Fibroblast of pulmonary artery (primary cell): ENCODE results near the gene IL26.
"Not testable (repeated sequence)": the region's sequence is repeated elsewhere in the genome, so short reads cannot be mapped to it uniquely, and the experiment has no call there.

Experiments
- DNase-seq: peaks from one replicate; pipeline ENCODE4 v3.0.0-alpha.2; 2010; ENCODE audit warnings: low read depth
- H3K4me3 ChIP-seq: replicated peaks from 2 replicates; pipeline ENCODE4 v1.5.1; 2011; ENCODE audit warnings: low read depth, mild to moderate bottlenecking, control low read depth, low read length, moderate library complexity
- TF ChIP-seq, protein P1 (sequence below): IDR thresholded peaks from 2 replicates; pipeline ENCODE4 v1.5.1; 2011; ENCODE audit warnings: mild to moderate bottlenecking, control low read depth, low read length, inconsistent platforms; ENCODE audit errors: missing control alignments

The IL26 gene

DNA sequence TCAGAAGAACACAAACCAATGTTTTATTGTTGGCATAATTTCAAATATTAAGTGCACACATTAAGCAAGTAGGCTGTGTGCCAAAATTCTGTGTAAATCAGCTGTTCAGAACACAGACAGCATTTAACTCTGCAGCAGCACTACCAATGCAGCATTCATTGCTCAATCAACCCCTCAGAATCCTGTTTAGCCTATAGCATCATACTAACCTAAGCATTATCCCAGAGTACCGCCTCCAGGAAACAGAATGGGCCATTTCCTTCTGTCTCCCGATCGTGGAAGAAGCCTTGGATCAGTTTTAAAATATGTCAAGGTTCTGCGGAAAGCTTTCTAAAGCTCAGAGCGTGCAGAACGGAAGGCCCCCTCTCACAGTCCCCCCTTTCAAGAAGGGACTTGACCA is 3.3 kb downstream of the IL26 start:
- TF ChIP-seq, protein P1, sequence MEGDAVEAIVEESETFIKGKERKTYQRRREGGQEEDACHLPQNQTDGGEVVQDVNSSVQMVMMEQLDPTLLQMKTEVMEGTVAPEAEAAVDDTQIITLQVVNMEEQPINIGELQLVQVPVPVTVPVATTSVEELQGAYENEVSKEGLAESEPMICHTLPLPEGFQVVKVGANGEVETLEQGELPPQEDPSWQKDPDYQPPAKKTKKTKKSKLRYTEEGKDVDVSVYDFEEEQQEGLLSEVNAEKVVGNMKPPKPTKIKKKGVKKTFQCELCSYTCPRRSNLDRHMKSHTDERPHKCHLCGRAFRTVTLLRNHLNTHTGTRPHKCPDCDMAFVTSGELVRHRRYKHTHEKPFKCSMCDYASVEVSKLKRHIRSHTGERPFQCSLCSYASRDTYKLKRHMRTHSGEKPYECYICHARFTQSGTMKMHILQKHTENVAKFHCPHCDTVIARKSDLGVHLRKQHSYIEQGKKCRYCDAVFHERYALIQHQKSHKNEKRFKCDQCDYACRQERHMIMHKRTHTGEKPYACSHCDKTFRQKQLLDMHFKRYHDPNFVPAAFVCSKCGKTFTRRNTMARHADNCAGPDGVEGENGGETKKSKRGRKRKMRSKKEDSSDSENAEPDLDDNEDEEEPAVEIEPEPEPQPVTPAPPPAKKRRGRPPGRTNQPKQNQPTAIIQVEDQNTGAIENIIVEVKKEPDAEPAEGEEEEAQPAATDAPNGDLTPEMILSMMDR, result no peak
- DNase-seq, result peak; percentile 76
- peak overlapping the region; percentile 37 for H3K4me3 ChIP-seq

DNA sequence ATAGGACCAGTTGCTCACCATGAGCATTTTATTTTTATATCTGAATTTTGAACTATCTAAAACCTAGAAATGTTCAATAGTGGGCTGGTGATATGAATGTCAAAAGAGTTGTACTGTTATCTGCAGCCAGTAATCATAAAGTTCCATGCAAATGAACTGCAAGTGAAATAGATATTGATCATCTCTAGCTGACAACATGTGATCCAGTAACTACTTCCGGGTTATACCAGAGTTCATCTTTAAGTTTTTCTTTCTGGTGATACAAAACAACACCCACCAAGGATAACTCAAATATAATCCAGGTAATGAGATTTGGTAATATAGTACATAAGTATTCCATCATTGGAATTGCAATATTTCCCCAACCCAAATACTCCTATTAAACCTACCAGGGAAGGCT is 4.1 kb downstream of the IL26 start:
- no peak for DNase-seq
- no peak overlapping the region for H3K4me3 ChIP-seq
- TF ChIP-seq, protein P1, result no peak

DNA sequence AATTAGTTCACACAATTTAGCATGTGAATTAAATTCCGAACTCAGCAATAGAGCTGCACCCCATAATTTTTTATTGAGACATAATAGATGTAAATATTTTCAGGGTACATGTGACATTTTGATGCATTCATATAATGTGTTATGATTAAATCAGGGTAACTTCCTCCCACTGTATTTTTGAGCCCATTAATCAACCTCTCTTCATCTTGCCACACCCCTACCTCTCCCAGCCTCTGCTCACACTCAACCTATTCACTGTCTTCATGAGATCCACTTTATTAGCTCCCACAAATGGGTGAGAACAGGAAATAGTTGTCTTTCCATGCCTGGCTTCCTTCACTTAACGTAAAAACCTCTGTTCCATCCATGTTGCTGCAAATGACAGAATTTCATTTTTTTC is 14.7 kb downstream of the IL26 start:
- no peak for DNase-seq
- TF ChIP-seq, protein P1, result no peak
- H3K4me3 ChIP-seq, result no peak overlapping the region

DNA sequence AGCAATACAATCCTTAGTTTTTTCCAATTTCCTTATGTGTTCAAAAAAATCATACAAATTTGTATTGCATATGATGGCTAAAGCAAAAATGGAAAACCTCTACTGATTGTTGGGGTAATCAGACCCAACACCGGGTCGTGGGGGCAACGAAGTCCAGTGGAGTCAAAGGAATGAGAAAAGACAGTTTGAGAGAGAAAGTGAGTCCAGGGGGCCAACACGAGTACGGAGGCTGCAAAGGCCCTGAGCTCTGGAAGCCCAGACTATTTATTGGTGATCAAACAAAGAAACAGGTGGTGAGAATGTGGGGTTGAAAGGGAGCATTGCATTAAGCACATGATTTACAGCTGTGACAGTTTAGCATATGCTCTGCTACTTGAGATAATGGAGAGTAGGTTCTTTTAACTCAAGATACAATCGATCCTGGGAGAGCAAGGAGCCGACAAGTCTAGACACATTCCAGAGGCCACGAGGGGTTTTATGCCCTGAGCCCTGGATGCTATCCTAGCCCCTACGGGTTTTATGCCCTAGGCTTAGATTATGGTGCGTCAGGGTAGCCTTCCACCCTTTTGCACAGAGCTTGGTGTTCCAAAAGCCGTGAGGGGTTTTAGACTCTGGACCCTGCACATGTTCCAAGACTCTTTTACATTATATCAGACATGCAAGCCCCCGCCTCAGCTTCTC is 16.4 kb downstream of the IL26 start:
- H3K4me3 ChIP-seq, DNase-seq: not testable (repeated sequence)

DNA sequence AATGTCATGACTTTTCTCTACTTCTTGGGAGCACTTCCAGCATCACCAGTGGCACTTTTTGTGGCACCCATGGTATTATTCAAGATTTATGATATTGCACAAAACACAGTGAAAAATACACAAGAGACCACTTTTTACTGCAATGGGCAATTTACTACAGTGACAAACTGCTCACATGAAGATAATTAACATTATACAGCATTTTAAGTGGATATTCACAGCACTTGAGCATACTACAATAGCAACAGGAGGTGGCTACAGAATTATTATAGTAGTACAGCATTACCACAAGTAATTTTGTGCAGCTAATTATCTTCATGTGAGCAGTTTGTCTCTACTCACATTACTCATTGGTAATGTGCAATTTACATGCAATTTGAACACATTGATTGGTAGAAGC is 18.3 kb downstream of the IL26 start:
- TF ChIP-seq, protein P1, result no peak
- DNase-seq, result no peak
- H3K4me3 ChIP-seq, result no peak overlapping the region

DNA sequence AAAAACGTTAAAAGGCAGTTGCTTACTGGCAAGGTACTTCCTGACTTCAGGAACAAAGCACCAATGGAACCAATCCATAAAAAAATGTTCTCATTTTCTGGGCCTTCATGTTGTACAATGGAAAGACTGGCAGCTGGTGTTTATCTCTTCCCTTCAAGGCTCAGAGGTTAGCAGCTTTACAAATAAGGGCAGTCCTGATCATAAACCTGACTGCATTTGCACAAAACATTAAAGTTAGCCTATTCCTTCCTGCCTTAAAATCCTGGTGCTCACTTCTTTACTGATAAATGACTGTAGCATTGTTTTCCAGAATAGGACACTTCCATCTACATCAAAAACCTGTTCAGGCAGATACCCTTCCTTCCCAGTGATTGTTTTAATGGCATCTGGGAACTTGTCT is 19.2 kb downstream of the IL26 start:
- no peak overlapping the region for H3K4me3 ChIP-seq
- no peak for DNase-seq
- TF ChIP-seq, protein P1, result no peak

DNA sequence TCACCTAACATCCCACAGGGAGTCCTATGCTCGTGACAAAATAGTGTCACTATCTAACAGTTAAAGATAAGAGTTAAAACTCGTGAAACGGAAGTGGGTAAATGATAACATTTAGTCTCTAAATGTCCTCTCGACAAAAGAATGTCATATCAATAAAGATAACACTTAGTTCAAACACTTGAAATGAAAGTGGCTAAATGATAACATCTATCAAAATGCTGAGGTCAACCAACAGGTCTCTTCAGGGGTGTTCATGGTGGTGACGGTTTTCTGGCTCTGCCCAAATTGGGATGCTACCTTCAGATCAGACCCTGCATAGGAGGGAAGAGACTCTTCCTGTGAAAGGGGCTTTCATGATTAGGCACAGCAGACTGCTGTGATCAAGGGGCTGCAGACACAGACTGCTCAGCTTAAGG is 22.1 kb downstream of the IL26 start:
- DNase-seq, result no peak
- no peak overlapping the region for H3K4me3 ChIP-seq
- TF ChIP-seq, protein P1, result no peak
